HEK293T (cell line): ENCODE data around the gene VAV2.

Source experiments
- CTCF ChIA-PET: fragments of 350-600 bp; formaldehyde crosslinking; extraction: SDS; loops from one replicate; lab custom pipeline; 2021; ENCODE audit warnings: antibody characterized with exemption, inconsistent platforms; lab: Yijun Ruan, JAX
- POLR2A ChIA-PET: fragments of 350-600 bp; formaldehyde crosslinking; extraction: SDS; loops from one replicate; lab custom pipeline; 2020; ENCODE audit warnings: antibody characterized with exemption, inconsistent platforms; lab: Yijun Ruan, JAX
- DNase-seq: peaks from one replicate; pipeline ENCODE4 v3.0.0; 2012; ENCODE audit warnings: mixed read lengths; ENCODE audit errors: extremely low spot score
- ARNT ChIP-seq: fragments of 450-650 bp; IDR thresholded peaks from 2 replicates; pipeline ENCODE4 v1.6.1; 2017; ENCODE audit warnings: mild to moderate bottlenecking
- BHLHE40 ChIP-seq: fragments of 450-650 bp; IDR thresholded peaks from 2 replicates; pipeline ENCODE4 v1.6.1; 2016; ENCODE audit warnings: mild to moderate bottlenecking, moderate library complexity, borderline replicate concordance
- CTBP1 ChIP-seq: fragments of 450-650 bp; IDR thresholded peaks from 2 replicates; pipeline ENCODE4 v1.6.1; 2016; ENCODE audit warnings: borderline replicate concordance
- ELF4 ChIP-seq: fragments of 450-650 bp; IDR thresholded peaks from 2 replicates; pipeline ENCODE4 v1.6.1; 2017; ENCODE audit warnings: antibody characterized with exemption
- FOXA1 ChIP-seq: fragments of 450-650 bp; IDR thresholded peaks from 2 replicates; pipeline ENCODE4 v1.6.1; 2016; ENCODE audit warnings: mild to moderate bottlenecking
- FOXK2 ChIP-seq: fragments of 450-650 bp; IDR thresholded peaks from 2 replicates; pipeline ENCODE4 v1.6.1; 2016; ENCODE audit warnings: mild to moderate bottlenecking
- FOXM1 ChIP-seq: fragments of 450-650 bp; IDR thresholded peaks from 2 replicates; pipeline ENCODE4 v1.6.1; 2017; ENCODE audit warnings: mild to moderate bottlenecking, borderline replicate concordance
- HDGF ChIP-seq: fragments of 450-650 bp; IDR thresholded peaks from 2 replicates; pipeline ENCODE4 v1.6.1; 2017; ENCODE audit warnings: antibody characterized with exemption, borderline replicate concordance
- L3MBTL2 ChIP-seq: fragments of 450-650 bp; conservative IDR thresholded peaks from 2 replicates; pipeline ENCODE4 v1.6.1; 2016; ENCODE audit warnings: mild to moderate bottlenecking
- LEF1 ChIP-seq: fragments of 450-650 bp; IDR thresholded peaks from 2 replicates; pipeline ENCODE4 v1.6.1; 2017; ENCODE audit warnings: mild to moderate bottlenecking, borderline replicate concordance
- NFRKB ChIP-seq: fragments of 450-650 bp; IDR thresholded peaks from 2 replicates; pipeline ENCODE4 v1.6.1; 2016; ENCODE audit warnings: mild to moderate bottlenecking, moderate library complexity
- SP1 ChIP-seq: fragments of 450-650 bp; IDR thresholded peaks from 2 replicates; pipeline ENCODE4 v1.6.1; 2017
- SUZ12 ChIP-seq: fragments of 450-650 bp; IDR thresholded peaks from 2 replicates; pipeline ENCODE4 v1.6.1; 2016; ENCODE audit warnings: mild to moderate bottlenecking
- TARDBP ChIP-seq: fragments of 450-650 bp; IDR thresholded peaks from 2 replicates; pipeline ENCODE4 v1.6.1; 2016
- ZNF384 ChIP-seq: fragments of 450-650 bp; IDR thresholded peaks from 2 replicates; pipeline ENCODE4 v1.6.1; 2016
- TF ChIP-seq, protein P1 (sequence below): fragments of 450-650 bp; IDR thresholded peaks from 2 replicates; pipeline ENCODE4 v1.6.1; 2016

VAV2 gene

DNA sequence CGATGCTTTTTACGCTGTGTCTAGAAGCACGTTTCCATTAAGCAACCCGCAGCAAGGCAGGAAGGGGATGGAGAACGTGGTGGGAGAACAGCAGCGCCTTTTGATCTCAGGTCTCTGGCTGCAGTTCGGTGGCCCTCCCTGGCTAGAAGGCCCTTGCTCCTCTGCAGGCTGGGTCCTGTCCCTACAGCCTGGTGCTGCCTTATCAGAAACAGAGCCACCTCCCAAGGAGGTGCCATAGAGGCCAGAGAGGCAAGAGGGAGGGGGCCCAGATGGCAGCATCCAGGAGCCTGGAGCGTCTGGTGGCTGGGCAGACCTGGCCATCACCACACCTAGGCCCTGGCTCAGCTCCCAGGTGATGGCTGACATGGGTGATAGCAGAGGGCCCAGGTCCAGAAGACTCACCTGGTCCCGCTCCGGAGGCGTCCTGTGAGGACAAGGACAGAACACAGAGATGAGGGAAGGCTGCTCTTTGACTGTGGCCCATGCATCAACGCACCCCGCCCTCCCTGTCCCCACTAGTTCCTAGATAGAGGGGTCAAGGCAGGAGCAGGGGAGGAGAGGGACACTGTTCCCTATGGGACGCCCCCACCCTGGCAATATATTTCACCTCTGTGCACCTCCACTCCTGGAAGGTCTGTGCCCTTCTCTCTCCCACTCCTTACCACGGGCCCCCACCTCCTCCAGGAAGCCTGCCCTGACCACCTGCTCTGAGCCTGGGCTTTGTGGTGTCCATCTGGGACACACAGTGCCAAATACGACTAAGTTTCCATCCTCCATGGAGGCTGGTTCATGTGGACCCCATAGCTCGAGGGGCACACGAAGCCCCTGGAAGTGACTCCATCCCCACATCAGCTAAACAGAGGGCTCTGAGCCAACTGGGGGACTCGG is 212.4 kb downstream of the VAV2 start:
- POLR2A ChIA-PET: no interaction called here
- DNase-seq: no peak
- CTCF ChIA-PET: interaction anchor here (0.8 to 3.7 kb wide), 2 partner anchors 214 kb away, joined by 4 to 23 read pairs; no protein-coding TSS in a partner anchor
- TF ChIP-seq ARNT (no peak), BHLHE40 (no peak), FOXM1 (no peak), NFRKB (no peak), ELF4 (no peak), TARDBP (no peak), L3MBTL2 (no peak), FOXA1 (no peak), LEF1 (no peak), ZNF384 (no peak)
- TF ChIP-seq, protein P1, sequence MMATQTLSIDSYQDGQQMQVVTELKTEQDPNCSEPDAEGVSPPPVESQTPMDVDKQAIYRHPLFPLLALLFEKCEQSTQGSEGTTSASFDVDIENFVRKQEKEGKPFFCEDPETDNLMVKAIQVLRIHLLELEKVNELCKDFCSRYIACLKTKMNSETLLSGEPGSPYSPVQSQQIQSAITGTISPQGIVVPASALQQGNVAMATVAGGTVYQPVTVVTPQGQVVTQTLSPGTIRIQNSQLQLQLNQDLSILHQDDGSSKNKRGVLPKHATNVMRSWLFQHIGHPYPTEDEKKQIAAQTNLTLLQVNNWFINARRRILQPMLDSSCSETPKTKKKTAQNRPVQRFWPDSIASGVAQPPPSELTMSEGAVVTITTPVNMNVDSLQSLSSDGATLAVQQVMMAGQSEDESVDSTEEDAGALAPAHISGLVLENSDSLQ: no peak

DNA sequence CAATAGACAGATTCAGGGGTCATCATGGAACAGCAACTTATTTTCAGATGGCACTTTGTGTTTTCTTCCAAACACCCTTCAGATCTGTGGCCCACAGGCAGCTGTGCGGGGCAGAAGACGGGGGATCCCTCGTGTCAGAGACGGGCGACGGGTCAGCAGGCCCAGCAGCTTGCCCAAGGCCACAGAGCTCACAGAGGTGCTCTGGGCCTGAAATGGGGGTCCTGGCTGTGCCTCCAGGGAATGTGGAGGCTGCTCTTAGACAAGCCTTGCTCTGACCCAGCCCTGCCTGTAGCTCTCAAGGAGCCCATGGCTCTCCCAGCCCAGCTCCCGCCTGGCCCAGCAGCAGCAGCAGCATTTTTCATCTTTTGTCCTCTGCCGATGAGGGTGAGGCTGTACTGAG is 213.0 kb downstream of the VAV2 start:
- TF ChIP-seq SUZ12 (no peak), FOXM1 (no peak), ELF4 (no peak), L3MBTL2 (no peak), ZNF384 (no peak), TARDBP (no peak), FOXK2 (no peak), LEF1 (no peak), FOXA1 (no peak), NFRKB (no peak), SP1 (no peak), HDGF (no peak), CTBP1 (no peak), ARNT (no peak), BHLHE40 (no peak)
- TF ChIP-seq, protein P1: no peak
- DNase-seq: no peak
- POLR2A ChIA-PET: no interaction called here
- CTCF ChIA-PET: interaction anchor here (0.8 kb wide), 1 partner anchor 215 kb away, joined by 4 read pairs; no protein-coding TSS in a partner anchor

DNA sequence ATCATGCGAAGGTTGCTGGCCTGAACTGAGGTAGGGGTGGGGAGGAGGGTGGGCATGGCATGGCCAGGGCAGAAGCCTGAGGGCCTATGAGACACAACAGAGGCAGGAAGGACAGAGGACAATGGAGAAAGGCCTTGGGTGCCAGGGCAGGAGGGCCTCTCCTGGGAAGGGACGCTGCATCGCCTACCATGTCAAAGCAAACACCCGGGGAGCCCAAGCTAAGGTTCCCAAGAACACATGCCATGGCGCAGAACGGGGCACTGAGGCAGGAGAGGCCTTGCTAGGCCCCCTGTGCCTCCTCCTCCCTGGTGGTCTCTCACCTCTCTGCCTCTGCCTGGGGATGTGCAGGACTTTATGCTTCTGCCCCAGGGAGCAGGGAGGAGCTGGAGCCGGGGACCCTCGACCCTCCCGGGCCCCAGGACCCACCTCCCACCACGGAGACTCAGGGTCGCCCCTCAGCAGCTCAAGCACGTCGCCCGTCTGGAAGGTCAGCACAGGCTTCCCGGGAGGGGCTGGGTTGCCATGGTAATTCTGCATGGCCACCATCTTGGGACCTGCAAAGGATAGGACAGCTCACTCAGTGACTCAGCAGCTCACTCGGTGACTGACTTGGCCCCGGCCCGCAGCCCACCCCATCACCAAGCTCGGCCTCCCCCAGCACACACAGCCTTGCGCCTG is 213.6 kb downstream of the VAV2 start:
- TF ChIP-seq SP1 (no peak), CTBP1 (no peak), SUZ12 (no peak), ELF4 (no peak)
- POLR2A ChIA-PET: no interaction called here
- CTCF ChIA-PET: no interaction called here
- no peak for DNase-seq

DNA sequence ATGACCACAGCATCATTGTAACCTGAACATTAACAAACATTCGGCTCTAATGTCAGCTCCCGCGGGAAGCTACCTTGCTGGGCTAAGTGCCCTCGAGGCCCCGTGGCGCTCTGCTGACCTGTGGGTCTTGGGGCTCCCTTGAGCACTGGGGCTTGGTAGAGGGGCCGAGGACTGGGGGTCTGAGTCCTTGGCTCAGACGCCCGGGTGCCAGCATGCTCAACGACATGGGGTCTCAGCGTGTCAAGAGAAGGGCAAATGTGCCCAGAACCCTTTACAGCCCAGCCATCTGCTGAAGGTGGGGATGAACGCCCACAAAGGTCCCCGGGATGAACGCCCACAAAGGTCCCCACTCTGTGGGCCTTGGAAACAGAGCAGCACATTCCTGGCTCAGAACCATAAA is 214.3 kb downstream of the VAV2 start:
- CTCF ChIA-PET: interaction anchor here (0.7 kb wide), 1 partner anchor 35 kb away, joined by 3 read pairs; no protein-coding TSS in a partner anchor
- DNase-seq: no peak
- POLR2A ChIA-PET: no interaction called here

DNA sequence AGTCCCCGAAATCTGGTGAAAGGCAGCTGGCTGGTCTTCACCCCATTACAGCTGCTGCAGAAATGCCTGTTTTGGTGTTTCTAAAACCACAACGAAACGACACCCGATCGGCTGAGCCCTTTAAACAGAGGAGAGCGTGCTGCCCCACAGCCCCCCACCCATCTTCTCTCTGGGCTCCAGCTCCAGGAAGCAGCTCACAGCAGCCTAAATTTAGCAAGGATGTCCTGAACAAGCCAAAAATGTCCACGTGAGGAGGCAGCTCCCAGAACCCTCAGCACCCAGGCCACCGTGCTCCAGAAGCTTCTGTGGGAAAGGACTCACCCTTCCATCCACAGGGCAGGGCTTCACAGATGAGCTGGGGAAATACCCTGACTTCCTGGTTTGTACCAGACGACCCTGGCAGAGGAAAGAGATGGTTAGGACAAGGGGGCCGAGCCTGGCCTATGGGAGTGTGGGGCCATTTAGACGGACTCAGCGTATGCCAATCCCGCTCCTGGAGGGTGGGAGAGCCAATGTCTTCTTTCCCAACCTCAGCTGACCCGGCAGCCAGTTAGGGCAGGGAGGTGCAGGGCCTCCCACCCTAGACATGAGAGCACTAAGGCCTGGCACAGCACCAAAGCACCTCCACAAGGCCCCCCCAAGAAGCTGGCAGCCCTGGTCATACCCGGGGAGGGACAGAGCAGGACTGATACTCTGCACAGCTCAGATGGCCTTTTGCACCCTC is 214.9 kb downstream of the VAV2 start:
- ChIA-PET CTCF (interaction anchor here (0.7 kb wide), 1 partner anchor 34 kb away, joined by 3 read pairs; no protein-coding TSS in a partner anchor), POLR2A (no interaction called here)
- no peak for TF ChIP-seq LEF1
- TF ChIP-seq HDGF: no peak
- TF ChIP-seq, protein P1: no peak
- TF ChIP-seq CTBP1: no peak
- no peak for TF ChIP-seq ELF4
- no peak for TF ChIP-seq ARNT
- no peak for TF ChIP-seq NFRKB
- no peak for TF ChIP-seq L3MBTL2
- no peak for TF ChIP-seq FOXK2
- no peak for TF ChIP-seq TARDBP
- no peak for TF ChIP-seq SP1
- TF ChIP-seq ZNF384: no peak
- no peak for TF ChIP-seq FOXA1
- no peak for TF ChIP-seq BHLHE40
- TF ChIP-seq FOXM1: no peak
- no peak for TF ChIP-seq SUZ12
- DNase-seq: no peak

More for the DNA sequence above, 214.3 kb downstream of the VAV2 start:
- TF ChIP-seq BHLHE40 (no peak), TARDBP (no peak), FOXK2 (no peak), L3MBTL2 (no peak), NFRKB (no peak), HDGF (no peak), LEF1 (no peak), FOXM1 (no peak), ELF4 (no peak), SUZ12 (no peak), SP1 (no peak), ZNF384 (no peak), CTBP1 (no peak)
